ENCODE results near the gene DEGS2.

Gene DEGS2

GRCh38 chr14:100115726-100116125 lies 43.7 kb downstream of the DEGS2 start:
- no peak overlapping the region for H3K4me3 ChIP-seq (ENCODE audit: low read depth, low read length)
- no peak for TF ChIP-seq CTCF (IDR thresholded peaks at IDR 0.05; ENCODE audit: borderline replicate concordance, insufficient read depth, low read depth, low read length)

DNA sequence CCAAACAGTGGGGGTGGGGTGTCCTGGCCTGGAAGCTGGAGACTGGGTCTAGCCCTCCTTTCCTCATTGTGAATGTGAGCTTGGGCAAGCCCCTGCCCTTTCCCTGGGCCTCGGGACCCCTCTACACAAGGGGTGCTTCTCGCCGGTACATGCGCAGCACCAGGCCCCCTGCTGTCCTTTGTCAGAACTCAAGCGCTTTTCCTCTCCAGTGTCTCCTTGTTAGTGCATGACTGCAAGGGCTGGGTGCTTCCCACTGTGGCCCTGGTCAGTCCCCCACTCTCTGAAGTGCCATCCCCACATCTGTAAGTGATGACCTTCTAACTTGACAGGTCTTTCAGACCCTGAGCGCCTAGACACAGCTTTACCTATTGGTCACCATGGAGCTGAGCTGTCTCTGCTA lies 44.2 kb downstream of the DEGS2 start:
- no peak for TF ChIP-seq CTCF (IDR thresholded peaks at IDR 0.05; ENCODE audit: borderline replicate concordance, insufficient read depth, low read depth, low read length)

DNA sequence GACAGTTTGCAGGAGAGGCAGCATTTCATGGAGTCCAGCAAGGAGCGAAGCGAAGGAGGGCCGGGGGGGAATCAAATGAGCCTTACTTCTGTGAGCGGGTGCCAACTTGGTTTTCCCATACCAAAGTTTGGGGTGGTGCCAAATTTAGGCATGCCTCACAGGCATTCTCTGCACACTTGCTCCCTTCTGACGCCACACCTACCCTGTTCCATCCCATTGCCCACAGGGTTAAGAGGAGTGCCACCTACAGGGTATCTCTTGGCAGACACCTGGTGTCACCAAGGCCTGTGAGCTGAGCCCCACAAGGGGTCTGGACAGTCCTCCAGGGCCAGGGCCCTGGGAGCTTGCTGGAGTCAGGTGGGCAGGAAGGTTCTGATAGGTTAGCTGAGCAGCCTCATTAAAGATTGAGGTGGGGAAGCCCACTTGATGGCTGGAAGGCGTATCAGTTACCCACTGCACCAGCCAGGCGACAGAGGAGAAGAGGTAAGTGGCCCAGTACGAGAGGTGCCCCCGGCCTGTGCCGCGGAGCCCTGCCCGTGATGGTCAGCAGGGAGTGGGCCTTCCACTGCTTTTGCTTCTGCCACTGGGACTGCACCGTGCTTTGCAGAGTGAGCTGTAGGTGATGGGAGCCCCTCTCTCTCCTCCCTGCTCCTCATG lies 45.2 kb downstream of the DEGS2 start:
- no peak overlapping the region for H3K4me3 ChIP-seq (ENCODE audit: low read depth, low read length)
- TF ChIP-seq CTCF (IDR thresholded peaks at IDR 0.05; ENCODE audit: borderline replicate concordance, insufficient read depth, low read depth, low read length): no peak

More for the DNA sequence above, 44.2 kb downstream of the DEGS2 start:
- H3K4me3 ChIP-seq (ENCODE audit: low read depth, low read length): no peak overlapping the region

DNA sequence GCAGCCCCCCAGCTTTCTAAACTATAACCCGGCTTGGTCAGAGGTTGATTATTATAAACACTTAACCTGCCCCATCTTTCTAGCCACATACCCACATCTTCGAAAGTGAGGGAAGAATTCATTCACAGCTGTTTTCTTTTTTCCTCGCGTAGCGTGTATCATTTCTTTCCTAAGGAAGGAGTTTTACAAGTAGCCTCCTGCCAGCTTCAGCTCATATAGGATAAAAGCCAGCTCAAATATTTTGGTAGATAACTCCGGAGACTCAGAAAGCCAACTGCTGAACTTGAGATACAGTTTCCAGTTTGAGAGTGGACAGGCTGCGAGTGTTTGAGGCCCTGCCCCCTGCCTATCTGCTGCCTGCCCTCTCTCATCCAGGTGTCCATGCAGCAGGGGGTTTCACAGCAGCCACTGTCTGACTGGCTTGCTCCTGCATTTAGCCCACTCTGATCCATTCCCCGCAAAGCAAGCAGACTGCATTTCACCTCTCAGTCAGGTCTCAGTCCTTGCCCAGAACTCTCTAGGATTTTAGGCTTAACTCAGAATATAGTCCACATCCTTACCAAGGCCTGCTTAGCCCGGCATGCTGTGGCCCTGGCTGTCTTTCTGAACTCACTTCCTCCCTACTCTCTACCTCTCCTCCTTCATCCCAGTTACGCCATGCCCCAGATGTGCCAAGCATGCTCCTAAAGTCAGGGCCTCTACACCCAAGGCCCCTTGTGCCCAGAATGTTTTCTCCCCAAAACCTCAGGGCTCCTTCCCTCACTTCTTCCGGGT lies 47.3 kb downstream of the DEGS2 start:
- no peak for TF ChIP-seq CTCF (IDR thresholded peaks at IDR 0.05; ENCODE audit: borderline replicate concordance, insufficient read depth, low read depth, low read length)
- H3K4me3 ChIP-seq (ENCODE audit: low read depth, low read length): no peak overlapping the region

DNA sequence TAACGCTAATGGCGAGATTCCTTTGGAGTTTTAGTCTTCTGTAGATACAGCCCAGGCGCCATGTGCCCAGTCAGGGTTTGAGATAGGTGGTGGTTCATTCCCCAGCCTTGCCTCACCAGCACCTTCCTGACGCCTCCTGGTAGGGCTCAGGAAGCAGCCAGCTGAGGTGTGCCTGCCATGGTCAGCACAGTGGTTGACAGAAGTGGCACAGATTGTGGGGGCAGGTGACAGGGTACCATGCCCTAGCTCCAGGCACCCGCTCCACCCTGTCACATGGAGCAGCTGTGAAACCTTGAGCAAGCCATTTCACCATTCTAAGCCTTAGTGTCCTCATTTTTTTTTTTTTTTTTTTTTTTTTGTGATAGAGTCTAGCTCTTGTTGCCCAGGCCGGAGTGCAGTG lies 48.6 kb downstream of the DEGS2 start:
- no peak for TF ChIP-seq CTCF (IDR thresholded peaks at IDR 0.05; ENCODE audit: borderline replicate concordance, insufficient read depth, low read depth, low read length)
- no peak overlapping the region for H3K4me3 ChIP-seq (ENCODE audit: low read depth, low read length)

DNA sequence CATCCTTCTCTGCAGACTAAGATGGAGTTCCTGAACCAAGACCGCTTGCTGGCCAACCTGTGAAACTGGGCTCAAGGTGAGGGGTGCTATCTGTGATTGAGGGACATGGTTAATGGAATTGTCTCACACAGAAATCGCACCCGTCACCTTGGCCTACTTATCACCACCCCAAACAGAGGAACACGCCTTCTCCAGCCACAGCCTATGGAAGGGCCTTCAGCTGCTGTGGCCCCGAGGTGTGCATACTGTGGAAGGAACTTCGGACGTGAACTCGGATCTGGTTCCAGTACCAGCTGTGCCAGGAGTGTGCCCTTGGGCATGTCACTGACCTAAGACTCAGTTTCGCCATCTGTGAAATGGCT lies 49.9 kb downstream of the DEGS2 start:
- no peak for TF ChIP-seq CTCF (IDR thresholded peaks at IDR 0.05; ENCODE audit: borderline replicate concordance, insufficient read depth, low read depth, low read length)
- no peak overlapping the region for H3K4me3 ChIP-seq (ENCODE audit: low read depth, low read length)

All from GM12875 (cell line).